Hepatocyte (in vitro differentiated cells): ENCODE results near the gene KIF1C.

Experiments
- CTCF ChIP-seq: fragments of 200-600 bp; sonication (generic); IDR thresholded peaks from 2 replicates; pipeline ENCODE4 v1.5.1; 2016; ENCODE audit warnings: antibody characterized with exemption, mild to moderate bottlenecking; ENCODE audit not compliant: poor library complexity
- EZH2 ChIP-seq: fragments of 200-600 bp; sonication (generic); IDR thresholded peaks from 2 replicates; pipeline ENCODE4 v1.6.1; 2016; ENCODE audit warnings: antibody characterized with exemption, mild to moderate bottlenecking, borderline replicate concordance
- EZH2phosphoT487 ChIP-seq: fragments of 200-600 bp; sonication (generic); IDR thresholded peaks from one replicate; pipeline ENCODE4 v1.6.1; 2018; ENCODE audit warnings: antibody characterized with exemption, mild to moderate bottlenecking, low read depth, moderate library complexity; ENCODE audit not compliant: unreplicated experiment, severe bottlenecking

- TF ChIP-seq CTCF = no peak
- no peak for TF ChIP-seq EZH2
- TF ChIP-seq EZH2phosphoT487 = no peak
Measured at GRCh38 chr17:4956493-4957061, 41.2 kb upstream of the KIF1C start.
